ENCODE data around the gene CELSR1.

The CELSR1 gene

DNA sequence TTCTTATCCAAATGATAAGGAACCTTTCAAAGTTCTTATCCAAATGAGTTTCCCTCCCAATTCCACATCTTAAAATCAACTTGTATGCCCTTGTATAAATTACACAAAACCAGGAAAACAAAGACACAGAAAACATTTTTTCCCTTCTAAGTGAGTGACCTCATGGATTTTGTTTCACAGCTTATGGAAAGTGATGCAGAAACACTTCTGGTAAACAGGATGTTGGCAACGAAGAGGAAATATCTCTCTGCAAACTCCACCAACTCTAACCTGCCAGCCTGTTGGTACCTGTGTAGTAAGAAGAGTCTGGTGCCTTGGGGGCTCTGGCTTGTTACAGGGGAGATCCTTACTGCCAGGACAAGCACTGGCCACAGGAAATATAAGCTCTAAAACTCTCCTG, 57.0 kb downstream of the CELSR1 start:
- Histone ChIP-seq H3K36me3 (ENCODE audit: control insufficient read depth, low read length) (no peaks in the 10 kb centered on the region), H4K20me1 (ENCODE audit: control insufficient read depth, insufficient read depth, low read depth, low read length) (no peaks in the 10 kb centered on the region)

DNA sequence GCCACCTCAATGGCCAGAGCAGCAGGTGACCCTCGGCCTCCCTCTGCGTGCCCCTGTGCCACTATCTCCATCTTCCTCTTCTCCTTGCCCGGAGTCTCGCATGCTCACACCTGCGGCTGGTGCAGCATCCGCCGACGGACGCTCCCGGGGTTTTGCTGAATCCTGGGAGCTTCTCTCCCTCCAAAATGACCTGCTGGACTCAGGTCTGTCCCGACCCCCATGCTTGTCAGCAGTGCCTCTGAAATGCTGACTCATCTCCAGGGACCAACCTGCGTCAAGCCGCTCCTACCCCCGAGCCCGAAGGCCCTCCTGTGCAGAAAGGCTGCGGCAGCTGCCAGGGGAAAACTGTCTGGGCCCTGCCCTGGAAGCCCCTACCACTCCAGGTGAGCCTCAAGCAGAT, 58.4 kb downstream of the CELSR1 start:
- H3K4me1 ChIP-seq (ENCODE audit: control insufficient read depth, low read length), result peaks cover 10% of the 10 kb centered on the region
- H3K36me3 ChIP-seq (ENCODE audit: control insufficient read depth, low read length), result no peaks in the 10 kb centered on the region
- H3K4me2 ChIP-seq (ENCODE audit: low read length), result no peak overlapping the region
- H3K4me3 ChIP-seq (ENCODE audit: low read length), result no peak overlapping the region
- no peaks in the 10 kb centered on the region for H3K9me3 ChIP-seq (ENCODE audit: control insufficient read depth, insufficient read depth, low read length)
- no peaks in the 10 kb centered on the region for H3K79me2 ChIP-seq (ENCODE audit: control insufficient read depth, low read length)
- no peaks in the 10 kb centered on the region for H4K20me1 ChIP-seq (ENCODE audit: control insufficient read depth, insufficient read depth, low read depth, low read length)
- H3K9me2 ChIP-seq (replicated peaks; ENCODE audit: control insufficient read depth, low read length), result no peaks in the 10 kb centered on the region
- no peaks in the 10 kb centered on the region for H3K27me3 ChIP-seq (ENCODE audit: control insufficient read depth, low read length)
- TF ChIP-seq EZH2phosphoT487 (IDR thresholded peaks at IDR 0.05; ENCODE audit: borderline replicate concordance, low read length), result no peak
- TF ChIP-seq, protein P1, sequence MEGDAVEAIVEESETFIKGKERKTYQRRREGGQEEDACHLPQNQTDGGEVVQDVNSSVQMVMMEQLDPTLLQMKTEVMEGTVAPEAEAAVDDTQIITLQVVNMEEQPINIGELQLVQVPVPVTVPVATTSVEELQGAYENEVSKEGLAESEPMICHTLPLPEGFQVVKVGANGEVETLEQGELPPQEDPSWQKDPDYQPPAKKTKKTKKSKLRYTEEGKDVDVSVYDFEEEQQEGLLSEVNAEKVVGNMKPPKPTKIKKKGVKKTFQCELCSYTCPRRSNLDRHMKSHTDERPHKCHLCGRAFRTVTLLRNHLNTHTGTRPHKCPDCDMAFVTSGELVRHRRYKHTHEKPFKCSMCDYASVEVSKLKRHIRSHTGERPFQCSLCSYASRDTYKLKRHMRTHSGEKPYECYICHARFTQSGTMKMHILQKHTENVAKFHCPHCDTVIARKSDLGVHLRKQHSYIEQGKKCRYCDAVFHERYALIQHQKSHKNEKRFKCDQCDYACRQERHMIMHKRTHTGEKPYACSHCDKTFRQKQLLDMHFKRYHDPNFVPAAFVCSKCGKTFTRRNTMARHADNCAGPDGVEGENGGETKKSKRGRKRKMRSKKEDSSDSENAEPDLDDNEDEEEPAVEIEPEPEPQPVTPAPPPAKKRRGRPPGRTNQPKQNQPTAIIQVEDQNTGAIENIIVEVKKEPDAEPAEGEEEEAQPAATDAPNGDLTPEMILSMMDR (IDR thresholded peaks at IDR 0.05; ENCODE audit: low read depth, low read length, poor library complexity, severe bottlenecking), result no peak
- H3F3A ChIP-seq (ENCODE audit: control insufficient read depth, insufficient read depth), result 0 out of 2 replicates have a peak, but pooled peaks cover 3% of the 10 kb centered on the region
- no peak overlapping the region for H3K27ac ChIP-seq (ENCODE audit: low read depth, low read length)

More for the DNA sequence above, 57.0 kb downstream of the CELSR1 start:
- H3K9me3 ChIP-seq (ENCODE audit: control insufficient read depth, insufficient read depth, low read length), result no peaks in the 10 kb centered on the region
- no peak overlapping the region for H3K4me2 ChIP-seq (ENCODE audit: low read length)
- no peaks in the 10 kb centered on the region for H3K27me3 ChIP-seq (ENCODE audit: control insufficient read depth, low read length)
- no peaks in the 10 kb centered on the region for H3K9me2 ChIP-seq (replicated peaks; ENCODE audit: control insufficient read depth, low read length)
- no peak overlapping the region for H3K27ac ChIP-seq (ENCODE audit: low read depth, low read length)
- no peaks in the 10 kb centered on the region for H3K79me2 ChIP-seq (ENCODE audit: control insufficient read depth, low read length)
- no peak overlapping the region for H3K4me3 ChIP-seq (ENCODE audit: low read length)
- H3F3A ChIP-seq (ENCODE audit: control insufficient read depth, insufficient read depth), result 0 out of 2 replicates have a peak, but pooled peaks cover 3% of the 10 kb centered on the region
- H3K4me1 ChIP-seq (ENCODE audit: control insufficient read depth, low read length), result peaks cover 10% of the 10 kb centered on the region
- TF ChIP-seq EZH2phosphoT487 (IDR thresholded peaks at IDR 0.05; ENCODE audit: borderline replicate concordance, low read length), result no peak

DNA sequence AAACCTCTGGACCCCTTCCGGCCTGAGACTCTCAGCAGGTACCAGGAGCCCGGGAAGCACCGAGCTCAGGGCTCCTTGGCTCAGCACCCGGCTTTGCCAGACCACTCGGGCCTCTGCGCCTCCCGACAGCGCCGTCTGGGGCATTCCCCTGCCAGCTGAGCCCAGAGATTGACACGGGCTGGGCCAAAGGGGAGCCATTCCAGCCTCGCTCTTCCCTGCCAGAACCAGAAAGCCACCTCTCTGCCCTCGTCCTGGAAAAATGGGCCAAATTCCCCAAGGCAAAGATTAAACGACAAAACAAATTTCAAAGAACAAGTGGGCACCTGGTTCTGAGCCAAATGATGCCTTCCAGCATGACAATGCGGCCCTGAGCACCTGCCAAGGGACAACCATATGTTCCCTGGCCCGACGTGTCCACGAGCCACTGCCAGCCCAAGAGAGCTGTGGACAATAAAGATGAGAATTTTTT, 59.3 kb downstream of the CELSR1 start:
- no peaks in the 10 kb centered on the region for H3K9me2 ChIP-seq (replicated peaks; ENCODE audit: control insufficient read depth, low read length)
- no peak overlapping the region for H3K27ac ChIP-seq (ENCODE audit: low read depth, low read length)
- H4K20me1 ChIP-seq (ENCODE audit: control insufficient read depth, insufficient read depth, low read depth, low read length), result no peaks in the 10 kb centered on the region
- H3K27me3 ChIP-seq (ENCODE audit: control insufficient read depth, low read length), result no peaks in the 10 kb centered on the region
- no peaks in the 10 kb centered on the region for H3K79me2 ChIP-seq (ENCODE audit: control insufficient read depth, low read length)
- 0 out of 2 replicates have a peak, but pooled peaks cover 3% of the 10 kb centered on the region for H3F3A ChIP-seq (ENCODE audit: control insufficient read depth, insufficient read depth)
- H3K4me1 ChIP-seq (ENCODE audit: control insufficient read depth, low read length), result peaks cover 10% of the 10 kb centered on the region
- no peak overlapping the region for H3K4me3 ChIP-seq (ENCODE audit: low read length)
- no peaks in the 10 kb centered on the region for H3K9me3 ChIP-seq (ENCODE audit: control insufficient read depth, insufficient read depth, low read length)
- H3K36me3 ChIP-seq (ENCODE audit: control insufficient read depth, low read length), result no peaks in the 10 kb centered on the region
- TF ChIP-seq, protein P1 (IDR thresholded peaks at IDR 0.05; ENCODE audit: low read depth, low read length, poor library complexity, severe bottlenecking), result no peak
- TF ChIP-seq EZH2phosphoT487 (IDR thresholded peaks at IDR 0.05; ENCODE audit: borderline replicate concordance, low read length), result no peak
- H3K4me2 ChIP-seq (ENCODE audit: low read length), result no peak overlapping the region

DNA sequence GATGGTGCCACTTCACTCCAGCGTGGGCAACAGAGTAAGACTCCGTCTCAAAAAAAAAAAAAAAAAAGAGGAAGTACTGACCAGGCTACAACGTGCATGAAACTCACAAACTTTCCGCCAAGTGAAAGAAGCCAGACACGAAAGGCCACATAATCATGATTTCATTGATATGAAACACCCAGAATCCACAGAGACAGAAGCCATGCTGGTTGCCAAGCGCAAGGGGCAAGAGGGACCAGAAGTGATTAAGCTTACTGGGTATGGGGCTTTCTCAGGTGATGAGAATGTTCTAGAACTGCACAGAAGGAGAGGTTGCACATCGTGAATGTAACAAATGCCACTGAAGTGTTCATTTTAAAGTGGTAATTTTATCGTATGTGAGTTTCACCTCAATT, 60.9 kb downstream of the CELSR1 start:
- Histone ChIP-seq H3K27me3 (ENCODE audit: control insufficient read depth, low read length) (no peaks in the 10 kb centered on the region), H3K9me3 (ENCODE audit: control insufficient read depth, insufficient read depth, low read length) (no peaks in the 10 kb centered on the region), H3K27ac (ENCODE audit: low read depth, low read length) (no peak overlapping the region), H3K36me3 (ENCODE audit: control insufficient read depth, low read length) (no peaks in the 10 kb centered on the region), H3F3A (ENCODE audit: control insufficient read depth, insufficient read depth) (0 out of 2 replicates have a peak, but pooled peaks cover 3% of the 10 kb centered on the region), H3K4me2 (ENCODE audit: low read length) (peak overlapping the region; percentile 43), H3K4me1 (ENCODE audit: control insufficient read depth, low read length) (peaks cover 10% of the 10 kb centered on the region), H3K79me2 (ENCODE audit: control insufficient read depth, low read length) (no peaks in the 10 kb centered on the region), H3K4me3 (ENCODE audit: low read length) (0 out of 2 replicates have a peak overlapping the region, but pooled peaks have one; percentile 24), H4K20me1 (ENCODE audit: control insufficient read depth, insufficient read depth, low read depth, low read length) (no peaks in the 10 kb centered on the region), H3K9me2 (replicated peaks; ENCODE audit: control insufficient read depth, low read length) (no peaks in the 10 kb centered on the region)
- TF ChIP-seq EZH2phosphoT487 (IDR thresholded peaks at IDR 0.05; ENCODE audit: borderline replicate concordance, low read length), result no peak
- TF ChIP-seq, protein P1 (IDR thresholded peaks at IDR 0.05; ENCODE audit: low read depth, low read length, poor library complexity, severe bottlenecking), result no peak

Measured in DOHH2 (cell line).